KOPT-K1 (cell line): ENCODE data around the gene SCARB1.

Experiments used
- H3K27ac ChIP-seq: fragments of 200-600 bp; sonication (generic); 2 replicates; pipeline ENCODE4 v1.5.1; 2016; ENCODE audit warnings: antibody characterized with exemption, mild to moderate bottlenecking, low read depth, low read length; ENCODE audit not compliant: poor library complexity, severe bottlenecking
- H3K36me3 ChIP-seq: fragments of 200-600 bp; sonication (generic); 2 replicates; pipeline ENCODE4 v1.5.1; 2017; ENCODE audit warnings: antibody characterized with exemption, mild to moderate bottlenecking, low read length, moderate library complexity; ENCODE audit not compliant: insufficient read depth
- H3K9me3 ChIP-seq: fragments of 200-600 bp; sonication (generic); 2 replicates; pipeline ENCODE4 v1.5.1; 2017; ENCODE audit warnings: antibody characterized with exemption, low read length, mild to moderate bottlenecking; ENCODE audit not compliant: insufficient read depth, poor library complexity, severe bottlenecking

SCARB1 gene

GRCh38 chr12:124778411-124778810 lies 85.3 kb downstream of the SCARB1 start:
- Histone ChIP-seq H3K27ac (no peak overlapping the region), H3K9me3 (no peaks in the 10 kb centered on the region), H3K36me3 (peaks cover 5% of the 10 kb centered on the region; the same call in 1 of the 2 replicates)

GRCh38 chr12:124777399-124778372 lies 86.0 kb downstream of the SCARB1 start:
- no peak overlapping the region for H3K27ac ChIP-seq
- H3K36me3 ChIP-seq: peaks cover 5% of the 10 kb centered on the region; the same call in 1 of the 2 replicates

GRCh38 chr12:124776125-124776513 lies 87.5 kb downstream of the SCARB1 start:
- no peak overlapping the region for H3K27ac ChIP-seq
- no peaks in the 10 kb centered on the region; the same call in 1 of the 2 replicates for H3K36me3 ChIP-seq
- H3K9me3 ChIP-seq: no peaks in the 10 kb centered on the region

More at GRCh38 chr12:124777399-124778372, 86.0 kb downstream of the SCARB1 start:
- no peaks in the 10 kb centered on the region for H3K9me3 ChIP-seq

GRCh38 chr12:124774462-124775167 lies 89.0 kb downstream of the SCARB1 start:
- Histone ChIP-seq H3K36me3 (no peaks in the 10 kb centered on the region; the same call in 1 of the 2 replicates), H3K27ac (no peak overlapping the region), H3K9me3 (no peaks in the 10 kb centered on the region)

GRCh38 chr12:124774054-124774461 lies 89.6 kb downstream of the SCARB1 start:
- H3K27ac ChIP-seq: no peak overlapping the region
- H3K9me3 ChIP-seq: no peaks in the 10 kb centered on the region
- no peaks in the 10 kb centered on the region; the same call in 1 of the 2 replicates for H3K36me3 ChIP-seq

- Histone ChIP-seq H3K27ac (no peak overlapping the region), H3K9me3 (no peaks in the 10 kb centered on the region), H3K36me3 (no peaks in the 10 kb centered on the region)
Measured at GRCh38 chr12:124772289-124773170, 91.1 kb downstream of the SCARB1 start.

GRCh38 chr12:124771462-124772288 lies 92.0 kb downstream of the SCARB1 start:
- Histone ChIP-seq H3K27ac (no peak overlapping the region), H3K9me3 (no peaks in the 10 kb centered on the region), H3K36me3 (no peaks in the 10 kb centered on the region)

- no peaks in the 10 kb centered on the region for H3K36me3 ChIP-seq
- H3K27ac ChIP-seq: no peak overlapping the region
- peaks cover 2% of the 10 kb centered on the region for H3K9me3 ChIP-seq
Measured at GRCh38 chr12:124770728-124771127, 92.9 kb downstream of the SCARB1 start.

- no peak overlapping the region for H3K27ac ChIP-seq
- peaks cover 10% of the 10 kb centered on the region for H3K9me3 ChIP-seq
- no peaks in the 10 kb centered on the region for H3K36me3 ChIP-seq
Measured at GRCh38 chr12:124769881-124770512, 93.7 kb downstream of the SCARB1 start.

- peaks cover 18% of the 10 kb centered on the region for H3K9me3 ChIP-seq
Measured at GRCh38 chr12:124769163-124769530, 94.5 kb downstream of the SCARB1 start.

GRCh38 chr12:124768452-124769162 lies 95.1 kb downstream of the SCARB1 start:
- H3K9me3 ChIP-seq: peaks cover 20% of the 10 kb centered on the region
- no peak overlapping the region for H3K27ac ChIP-seq
- H3K36me3 ChIP-seq: no peaks in the 10 kb centered on the region

More at GRCh38 chr12:124769163-124769530, 94.5 kb downstream of the SCARB1 start:
- H3K36me3 ChIP-seq: no peaks in the 10 kb centered on the region
- no peak overlapping the region for H3K27ac ChIP-seq

- no peaks in the 10 kb centered on the region for H3K36me3 ChIP-seq
- H3K27ac ChIP-seq: no peak overlapping the region
Measured at GRCh38 chr12:124767066-124767821, 96.4 kb downstream of the SCARB1 start.

GRCh38 chr12:124766727-124767065 lies 97.0 kb downstream of the SCARB1 start:
- H3K9me3 ChIP-seq: peaks cover 20% of the 10 kb centered on the region
- H3K27ac ChIP-seq: no peak overlapping the region
- no peaks in the 10 kb centered on the region for H3K36me3 ChIP-seq

More at GRCh38 chr12:124767066-124767821, 96.4 kb downstream of the SCARB1 start:
- peaks cover 20% of the 10 kb centered on the region for H3K9me3 ChIP-seq
